ENCODE measurements around the gene VSTM2L. TPM values are rescaled to one million over a fixed set of nuclear protein-coding genes. Genes with fewer than 3 reads are reported as not detected.

The VSTM2L gene
- total and polyA plus RNA-seq, 9 of the 15 experiments (the other 6 are each of a cell fraction or from before 2014, with no cell fraction given) = not detected

DNA sequence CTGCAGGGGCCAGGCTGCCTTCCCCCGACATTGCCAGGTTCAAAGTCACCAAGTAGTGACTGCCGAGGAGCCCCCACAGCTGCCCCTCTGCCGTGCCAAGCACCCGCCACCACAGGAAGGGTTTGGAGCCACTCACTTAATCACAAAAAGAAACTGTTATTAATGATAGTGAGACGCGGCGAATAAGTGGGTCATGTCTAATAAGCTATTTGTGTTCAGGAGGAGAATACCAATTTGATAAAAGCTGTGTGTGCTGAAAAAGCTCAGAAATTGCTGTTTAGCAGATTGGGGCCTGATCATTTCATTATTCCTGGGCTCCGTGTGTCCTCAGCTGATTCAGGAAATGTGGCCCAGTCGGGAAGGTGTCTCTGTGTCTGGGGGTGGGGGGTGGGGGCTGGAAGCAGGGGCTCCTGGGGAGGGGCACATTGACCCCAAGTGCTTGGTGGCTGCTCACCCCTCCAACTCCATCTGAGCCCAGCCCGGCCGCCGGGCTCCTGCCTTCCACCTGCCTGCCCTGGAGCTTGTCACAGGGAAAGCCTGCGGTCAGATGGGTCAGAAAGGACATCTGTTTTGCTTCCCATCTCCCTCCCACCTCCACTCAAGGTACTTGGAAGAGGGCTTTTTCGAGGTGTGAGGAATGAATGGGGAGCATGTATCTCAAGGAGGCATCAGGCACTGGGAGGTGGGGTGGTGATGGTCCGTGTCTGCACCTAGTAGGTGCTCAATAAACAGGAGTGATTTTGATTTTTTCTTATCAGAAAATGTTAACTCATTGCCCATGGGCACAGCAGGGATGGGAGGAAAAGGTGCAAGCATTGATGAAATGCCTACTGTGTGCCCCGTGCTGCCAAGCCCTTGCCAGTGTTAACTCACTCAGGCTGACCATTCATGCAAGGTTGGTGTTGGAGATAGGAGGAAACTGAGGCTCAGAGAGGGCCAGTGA, 3.0 kb downstream of the VSTM2L start:
- Histone ChIP-seq H3K4me3 (no peak overlapping the region), H2AFZ (ENCODE audit: low read depth, low read length) (no peak overlapping the region), H3K4me1 (replicated peaks in 1 of 2; ENCODE audit: control insufficient read depth in 2 of 2, insufficient read depth in 2 of 2, low read length in 2 of 2) (peaks cover 0 to 13% of the 10 kb centered on the region in 2 experiments; a peak in 2 of 5 replicates), H3K27ac (ENCODE audit: extremely low read depth, low read depth, low read length) (no peak overlapping the region), H3K9me1 (ENCODE audit: control insufficient read depth, insufficient read depth, low read length) (peaks cover 3% of the 10 kb centered on the region), H3K79me2 (ENCODE audit: control insufficient read depth, insufficient read depth, low read length) (no peaks in the 10 kb centered on the region), H4K20me1 (replicated peaks; ENCODE audit: control insufficient read depth, insufficient read depth, low read length) (peaks cover 8% of the 10 kb centered on the region), H3K9ac (ENCODE audit: insufficient read depth in 1 of 2, low read depth in 2 of 2, low read length in 2 of 2) (no peak overlapping the region), H3K9me3 (replicated peaks; ENCODE audit: control insufficient read depth, insufficient read depth, low read depth, low read length) (no peaks in the 10 kb centered on the region), H3K36me3 (ENCODE audit: control insufficient read depth, insufficient read depth, low read length) (no peaks in the 10 kb centered on the region; the same call in 2 of the 3 replicates), H3K27me3 (ENCODE audit: control insufficient read depth in 2 of 2, insufficient read depth in 2 of 2, low read length in 2 of 2) (peaks cover 21 to 55% of the 10 kb centered on the region in 2 experiments; a peak in 4 of 5 replicates), H3K4me2 (ENCODE audit: insufficient read depth, low read length) (no peak overlapping the region)
- BruUV-seq (replicated peaks) = no TSS peak
- 2% methylated on average over 13 of the region's 16 CpGs for WGBS (ENCODE audit: insufficient coverage, low coverage, missing lambda C conversion rate)
- no peak for DNase-seq (ENCODE audit: extremely low read depth in 1 of 4, low spot score in 3 of 4)
- in situ Hi-C loops (cut with MboI) (no loop called here), intact Hi-C loops (cut with micrococcal nuclease) (no loop called here)
- FAIRE-seq = no peak
- TF ChIP-seq ZKSCAN1 (IDR thresholded peaks at IDR 0.05; ENCODE audit: low read depth, low read length) (peak; percentile 75), CREB1 (IDR thresholded peaks at IDR 0.05) (no peak), CREB1 (CRISPR knock-in tag; IDR thresholded peaks at IDR 0.05) (no peak), ZNF24 (IDR thresholded peaks at IDR 0.05) (no peak), ZNF740 (CRISPR knock-in tag; IDR thresholded peaks at IDR 0.05) (no peak), ZNF740 (tag; IDR thresholded peaks at IDR 0.05) (no peak), TEAD4 (IDR thresholded peaks at IDR 0.05; ENCODE audit: low read length) (no peak), TEAD4 (CRISPR knock-in tag; IDR thresholded peaks at IDR 0.05; ENCODE audit: borderline replicate concordance) (no peak)
- ChIA-PET POLR2A (interaction anchor here (1.1 kb wide), 1 partner anchor 116 kb away, joined by 6 read pairs; no protein-coding TSS in a partner anchor), CTCF (ENCODE audit: low intra/inter-chr PET ratio) (no interaction called here)
- no peak for ATAC-seq

Data from K562 (cell line).